ENCODE results near the gene NTM.

DNA sequence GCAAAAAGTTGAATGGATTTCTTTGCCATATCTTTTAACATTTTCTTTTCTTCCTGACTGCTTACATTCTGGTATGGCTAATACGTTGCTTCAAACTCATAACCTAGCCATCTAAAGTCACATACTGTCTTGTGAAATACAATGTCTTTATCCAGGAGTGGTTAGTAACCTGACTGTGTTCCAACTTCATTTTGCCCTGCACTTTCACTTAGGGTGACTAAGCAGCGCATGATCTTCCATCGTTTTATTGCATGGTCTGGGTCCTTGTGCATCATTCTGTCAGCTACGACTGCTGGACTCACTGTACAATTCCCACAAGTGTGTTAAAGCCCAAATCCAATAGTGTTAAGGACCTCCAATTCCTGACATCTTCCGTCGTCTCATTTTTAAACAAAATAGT lies 403.2 kb downstream of the NTM start:
- TF ChIP-seq EZH2 (IDR thresholded peaks at IDR 0.05; ENCODE audit: insufficient read depth, poor library complexity, severe bottlenecking) = no peak
- no peak for TF ChIP-seq EZH2phosphoT487 (IDR thresholded peaks at IDR 0.05; ENCODE audit: insufficient read depth, low read depth)

Data from GM23248 (cell line).